HCT116 (cell line): ENCODE measurements around the gene HOXD13. TPM values are rescaled to one million over a fixed set of nuclear protein-coding genes. Genes with fewer than 3 reads are reported as not detected.

Source experiments
- ATAC-seq: fragments of 200-7000 bp; cut with Tn5 transposase; 2 replicates; pipeline ENCODE4 v1.9.1; 2020; ENCODE audit warnings: mild to moderate bottlenecking, moderate library complexity
- BruUV-seq: library from RNA; stranded (reverse); fragments of 400-500 nt; replicated peaks from 2 replicates; lab custom pipeline; 2021; lab: Mats Ljungman, UMichigan
- CTCF ChIA-PET: fragments of 300-600 bp; sonication (Branson Sonifier 250); formaldehyde crosslinking; loops from one replicate; lab custom pipeline; 2021; ENCODE audit warnings: antibody characterized with exemption; lab: Charles Lee
- POLR2A ChIA-PET: fragments of 300-600, 350-600 bp; sonication (Branson Sonifier 250); formaldehyde crosslinking; loops from one replicate; lab custom pipeline; 2021; ENCODE audit warnings: antibody characterized with exemption; lab: Charles Lee
- RAD21 ChIA-PET, 2 experiments: fragments of 300-600 bp; sonication (Branson Sonifier 250); formaldehyde crosslinking; loops; one replicate each; lab custom pipeline; 2023; ENCODE audit warnings: low total read pairs in 2 of 2; ENCODE audit not compliant: uncharacterized antibody in 2 of 2, unreplicated experiment in 2 of 2, low non-redundant PET in 1 of 2; lab: Charles Lee
- DNase-seq: peaks from one replicate; pipeline ENCODE4 v3.0.0-alpha.2; 2010; ENCODE audit warnings: low read depth, low spot score
- H2AFZ ChIP-seq: fragments of 200-600 bp; shearing (Covaris generic), sonication (generic); 2 replicates; pipeline ENCODE4 v1.6.1; 2017; ENCODE audit warnings: low read depth, mixed run types, mixed read lengths, antibody characterized with exemption, low read length; ENCODE audit not compliant: poor library complexity, severe bottlenecking
- H3K27ac ChIP-seq: 2 replicates; pipeline ENCODE4 v1.5.1; 2012; ENCODE audit warnings: low read depth, low read length
- H3K27me3 ChIP-seq: fragments of 200-600 bp; sonication (generic); 2 replicates; pipeline ENCODE4 v1.6.1; 2016; ENCODE audit warnings: mixed run types, low read length, mixed read lengths; ENCODE audit not compliant: insufficient read depth
- H3K36me3 ChIP-seq, 2 experiments: fragments of 200-500 bp in 1 of 2; fragments of 200-600 bp in 1 of 2; sonication (Bioruptor generic) in 1 of 2; sonication (generic) in 1 of 2; 2 replicates each; pipeline versions ENCODE4 v1.5.1 to v1.6.1; 2014 to 2016; ENCODE audit warnings: low read length in 2 of 2, inconsistent platforms in 1 of 2, mixed read lengths in 1 of 2, mixed run types in 1 of 2; ENCODE audit not compliant: insufficient read depth in 2 of 2, control insufficient read depth in 1 of 2
- H3K4me1 ChIP-seq, 2 experiments: fragments of 200-600 bp in 1 of 2; sonication (generic) in 1 of 2; 2 replicates each; pipeline versions ENCODE4 v1.5.1 to v1.6.1; 2012 to 2017; ENCODE audit warnings: low read length in 2 of 2, inconsistent platforms in 1 of 2, mild to moderate bottlenecking in 1 of 2, mixed read lengths in 1 of 2, mixed run types in 1 of 2, moderate library complexity in 1 of 2; ENCODE audit not compliant: insufficient read depth in 2 of 2, control insufficient read depth in 1 of 2
- H3K4me2 ChIP-seq: fragments of 200-600 bp; sonication (generic); 2 replicates; pipeline ENCODE4 v1.6.1; 2017; ENCODE audit warnings: mixed run types, low read length, mixed read lengths
- H3K4me3 ChIP-seq, 2 experiments: fragments of 200-600 bp in 1 of 2; sonication (generic) in 1 of 2; replicated peaks in 1 of 2; 2 replicates each; pipeline ENCODE4 v1.5.1; 2011 to 2016; ENCODE audit warnings: low read length in 2 of 2, control low read depth in 1 of 2, low read depth in 1 of 2, mild to moderate bottlenecking in 1 of 2, mixed read lengths in 1 of 2, mixed run types in 1 of 2
- H3K79me2 ChIP-seq: fragments of 200-600 bp; sonication (generic); 2 replicates; pipeline ENCODE4 v1.6.1; 2017; ENCODE audit warnings: mild to moderate bottlenecking, mixed run types, low read length, moderate library complexity, mixed read lengths; ENCODE audit not compliant: insufficient read depth
- H3K9ac ChIP-seq: fragments of 200-600 bp; sonication (generic); 2 replicates; pipeline ENCODE4 v1.6.1; 2016; ENCODE audit warnings: low read length, mixed read lengths
- H3K9me2 ChIP-seq: fragments of 200-600 bp; sonication (generic), shearing (Covaris generic); 2 replicates; pipeline ENCODE4 v1.6.1; 2017; ENCODE audit warnings: mixed run types, mild to moderate bottlenecking, moderate library complexity; ENCODE audit not compliant: insufficient read depth
- H3K9me3 ChIP-seq, 2 experiments: fragments of 200-500 bp in 1 of 2; fragments of 200-600 bp in 1 of 2; sonication (Bioruptor generic) in 1 of 2; sonication (generic) in 1 of 2; 2 replicates each; pipeline ENCODE4 v1.6.1; 2014 to 2017; ENCODE audit warnings: low read length in 2 of 2, mixed read lengths in 2 of 2, inconsistent platforms in 1 of 2, low read depth in 1 of 2, mild to moderate bottlenecking in 1 of 2, mixed run types in 1 of 2, moderate library complexity in 1 of 2; ENCODE audit not compliant: control insufficient read depth in 1 of 2, insufficient read depth in 1 of 2
- H4K20me1 ChIP-seq: fragments of 200-600 bp; sonication (generic), shearing (Covaris generic); 2 replicates; pipeline ENCODE4 v1.6.1; 2017; ENCODE audit warnings: mixed run types, mild to moderate bottlenecking, moderate library complexity; ENCODE audit not compliant: insufficient read depth
- EZH2 ChIP-seq: fragments of 200-600 bp; sonication (generic); IDR thresholded peaks from 2 replicates; pipeline ENCODE4 v1.6.1; 2017; ENCODE audit warnings: antibody characterized with exemption, mixed run types
- MAX ChIP-seq: IDR thresholded peaks from 2 replicates; pipeline ENCODE4 v1.6.1; 2012
- POLR2A ChIP-seq: IDR thresholded peaks from 2 replicates; pipeline ENCODE4 v1.7.0; 2011; ENCODE audit warnings: borderline replicate concordance; ENCODE audit not compliant: insufficient read depth, insufficient read length; ENCODE audit errors: extremely low read depth
- SP1 ChIP-seq: IDR thresholded peaks from 2 replicates; pipeline ENCODE4 v1.6.1; 2012; ENCODE audit warnings: low read depth
- ZBTB33 ChIP-seq: IDR thresholded peaks from 2 replicates; pipeline ENCODE4 v1.6.1; 2011; ENCODE audit warnings: mild to moderate bottlenecking, low read length, moderate library complexity; ENCODE audit not compliant: insufficient replicate concordance; ENCODE audit errors: extremely low read depth
- ZFX ChIP-seq: fragments of 450-650 bp; IDR thresholded peaks from 2 replicates; pipeline ENCODE4 v1.6.1; 2017
- ZNF274 ChIP-seq: fragments of 200-500 bp; sonication (Bioruptor generic); IDR thresholded peaks from 2 replicates; pipeline ENCODE4 v1.6.1; 2014; ENCODE audit warnings: mild to moderate bottlenecking, low read depth, low read length, inconsistent platforms
- intact Hi-C: fragments of 100-400 bp; cut with micrococcal nuclease; formaldehyde crosslinking; loops from 2 replicates; pipeline ENCODE4 v1.10.0; 2022
- total RNA-seq: library from RNA; stranded (reverse); gene quantifications from one replicate; pipeline ENCODE4 v1.2.1, GENCODE V29; 2021; ENCODE audit not compliant: unreplicated experiment

The HOXD13 gene
- total RNA-seq, 1 experiment from 2014 or later = not detected

- H3K27ac ChIP-seq = no peak within 1 kb of the TSS
- H3K36me3 ChIP-seq = no peaks in the 10 kb centered on the region
- BruUV-seq = no TSS peak
- intact Hi-C loops = no loop called here
- no peaks in the 10 kb centered on the region for H3K79me2 ChIP-seq
- POLR2A ChIA-PET = no interaction called here
- RAD21 ChIA-PET = no interaction called here
- no peak within 1 kb of the TSS for H2AFZ ChIP-seq
- ATAC-seq = no peak
- no peak for TF ChIP-seq SP1
- TF ChIP-seq ZFX = no peak
- H3K9me2 ChIP-seq = no peaks in the 10 kb centered on the region
- no peaks in the 10 kb centered on the region for H3K27me3 ChIP-seq
- H3K9me3 ChIP-seq = no peaks in the 10 kb centered on the region
- H3K4me3 ChIP-seq = no peak within 1 kb of the TSS
- CTCF ChIA-PET = no interaction called here
- no peak within 1 kb of the TSS for H3K9ac ChIP-seq
- no peak for DNase-seq
- no peaks in the 10 kb centered on the region for H4K20me1 ChIP-seq
- H3K4me2 ChIP-seq = no peak within 1 kb of the TSS
- peaks cover 0 to 5% of the 10 kb centered on the region in 2 experiments; a peak in 1 of 4 replicates for H3K4me1 ChIP-seq
Observed at GRCh38 chr2:176122683-176123410, 30.3 kb downstream of the HOXD13 start, which contains the start of gene HOXD9. Gene HOXD9, plus strand, starts transcription at chr2:176122719. Its CDS starts 50 bp downstream, at chr2:176122769.

GRCh38 chr2:176123411-176124109 is 31.0 kb downstream of the HOXD13 start:
- ChIA-PET RAD21 (no interaction called here), CTCF (no interaction called here), POLR2A (no interaction called here)
- intact Hi-C loops = no loop called here
- no peak overlapping the region for H3K27ac ChIP-seq
- H2AFZ ChIP-seq = no peak overlapping the region
- no peak overlapping the region for H3K4me3 ChIP-seq
- H3K9me2 ChIP-seq = no peaks in the 10 kb centered on the region
- peaks cover 0 to 5% of the 10 kb centered on the region in 2 experiments; a peak in 1 of 4 replicates for H3K4me1 ChIP-seq
- no peak for ATAC-seq
- no TSS peak for BruUV-seq
- H3K27me3 ChIP-seq = no peaks in the 10 kb centered on the region
- no peak overlapping the region for H3K9ac ChIP-seq
- H4K20me1 ChIP-seq = no peaks in the 10 kb centered on the region
- no peak overlapping the region for H3K4me2 ChIP-seq
- H3K36me3 ChIP-seq = no peaks in the 10 kb centered on the region
- H3K9me3 ChIP-seq = no peaks in the 10 kb centered on the region
- TF ChIP-seq POLR2A = no peak
- TF ChIP-seq ZBTB33 = no peak
- TF ChIP-seq MAX = no peak
- TF ChIP-seq EZH2 = no peak
- TF ChIP-seq ZFX = no peak
- TF ChIP-seq ZNF274 = no peak
- no peak for DNase-seq
- no peaks in the 10 kb centered on the region for H3K79me2 ChIP-seq
